Osteoblast (primary cell): Measurements from ENCODE around the gene NQO2. TPM values are rescaled to one million over a fixed set of nuclear protein-coding genes. Genes with fewer than 3 reads are reported as not detected.
A peak's percentile ranks its signal among the peaks of the same experiment; 100 is the strongest.
"Not testable (repeated sequence)": the region's sequence is repeated elsewhere in the genome, so short reads cannot be mapped to it uniquely, and the experiment has no call there.

Source experiments
- DNase-seq: peaks from one replicate; pipeline ENCODE4 v3.0.0; 2011; ENCODE audit warnings: low spot score, mixed read lengths; ENCODE audit not compliant: insufficient read length; ENCODE audit errors: missing footprints
- H2AFZ ChIP-seq: 2 replicates; pipeline ENCODE4 v1.6.0; 2011; ENCODE audit warnings: mild to moderate bottlenecking, low read length
- H3K27ac ChIP-seq: 2 replicates; pipeline ENCODE4 v1.5.1; 2011; ENCODE audit warnings: mild to moderate bottlenecking, low read depth, low read length, moderate library complexity
- H3K27me3 ChIP-seq: 2 replicates; pipeline ENCODE4 v1.6.0; 2012; ENCODE audit warnings: mild to moderate bottlenecking, control low read depth, inconsistent platforms, low read length, moderate library complexity; ENCODE audit not compliant: insufficient read depth
- H3K36me3 ChIP-seq: 2 replicates; pipeline ENCODE4 v1.5.1; 2011; ENCODE audit warnings: mild to moderate bottlenecking, low read length, control low read depth, moderate library complexity; ENCODE audit not compliant: insufficient read depth
- H3K4me1 ChIP-seq: 2 replicates; pipeline ENCODE4 v1.5.1; 2011; ENCODE audit warnings: mild to moderate bottlenecking, low read length, control low read depth, moderate library complexity; ENCODE audit not compliant: insufficient read depth
- H3K4me2 ChIP-seq: 2 replicates; pipeline ENCODE4 v1.6.0; 2011; ENCODE audit warnings: mild to moderate bottlenecking, low read length; ENCODE audit not compliant: insufficient read depth
- H3K4me3 ChIP-seq: fragments of 200-600 bp; sonication (generic); 3 replicates; pipeline ENCODE4 v1.5.1; 2012; ENCODE audit warnings: mild to moderate bottlenecking, low read length, inconsistent platforms; ENCODE audit not compliant: insufficient read depth
- H3K79me2 ChIP-seq: 2 replicates; pipeline ENCODE4 v1.6.0; 2012; ENCODE audit warnings: mild to moderate bottlenecking, low read length, control low read depth, inconsistent platforms; ENCODE audit not compliant: insufficient read depth
- H3K9me3 ChIP-seq: 2 replicates; pipeline ENCODE4 v1.5.1; 2011; ENCODE audit warnings: low read depth, low read length, control low read depth
- H4K20me1 ChIP-seq: 2 replicates; pipeline ENCODE4 v1.6.0; 2012; ENCODE audit warnings: mild to moderate bottlenecking, low read length, control low read depth; ENCODE audit not compliant: insufficient read depth
- CTCF ChIP-seq: IDR thresholded peaks from 2 replicates; pipeline ENCODE4 v1.5.1; 2011; ENCODE audit warnings: mild to moderate bottlenecking, low read depth, low read length, moderate library complexity; ENCODE audit errors: extremely low read depth
- total RNA-seq: library from RNA; depleted of rRNA; stranded (reverse); fragments of >200 nt; gene quantifications from 2 replicates; pipeline ENCODE4 v1.2.3, GENCODE V29; 2012

The NQO2 gene
- total RNA-seq, 1 donor: 45.2 TPM

- Histone ChIP-seq H3K27me3 (no peaks in the 10 kb centered on the region), H3K27ac (no peak overlapping the region), H2AFZ (no peak overlapping the region), H3K4me3 (no peak overlapping the region), H3K4me1 (no peaks in the 10 kb centered on the region), H3K79me2 (peaks cover 7% of the 10 kb centered on the region), H3K4me2 (no peak overlapping the region), H4K20me1 (no peaks in the 10 kb centered on the region), H3K36me3 (peaks cover 12% of the 10 kb centered on the region), H3K9me3 (no peaks in the 10 kb centered on the region)
- no peak for TF ChIP-seq CTCF
- no peak for DNase-seq
Observed at GRCh38 chr6:3017304-3017703, 17.6 kb downstream of the NQO2 start.

- Histone ChIP-seq H3K79me2 (peaks cover 17% of the 10 kb centered on the region), H3K27me3 (no peaks in the 10 kb centered on the region), H3K9me3 (no peaks in the 10 kb centered on the region), H3K4me2 (no peak overlapping the region), H3K27ac (no peak overlapping the region), H3K4me3 (no peak overlapping the region), H4K20me1 (no peaks in the 10 kb centered on the region), H3K4me1 (peaks cover 3% of the 10 kb centered on the region), H2AFZ (no peak overlapping the region), H3K36me3 (peaks cover 8% of the 10 kb centered on the region)
- DNase-seq: no peak
- no peak for TF ChIP-seq CTCF
Observed at GRCh38 chr6:3019065-3019464, 19.4 kb downstream of the NQO2 start.

DNA sequence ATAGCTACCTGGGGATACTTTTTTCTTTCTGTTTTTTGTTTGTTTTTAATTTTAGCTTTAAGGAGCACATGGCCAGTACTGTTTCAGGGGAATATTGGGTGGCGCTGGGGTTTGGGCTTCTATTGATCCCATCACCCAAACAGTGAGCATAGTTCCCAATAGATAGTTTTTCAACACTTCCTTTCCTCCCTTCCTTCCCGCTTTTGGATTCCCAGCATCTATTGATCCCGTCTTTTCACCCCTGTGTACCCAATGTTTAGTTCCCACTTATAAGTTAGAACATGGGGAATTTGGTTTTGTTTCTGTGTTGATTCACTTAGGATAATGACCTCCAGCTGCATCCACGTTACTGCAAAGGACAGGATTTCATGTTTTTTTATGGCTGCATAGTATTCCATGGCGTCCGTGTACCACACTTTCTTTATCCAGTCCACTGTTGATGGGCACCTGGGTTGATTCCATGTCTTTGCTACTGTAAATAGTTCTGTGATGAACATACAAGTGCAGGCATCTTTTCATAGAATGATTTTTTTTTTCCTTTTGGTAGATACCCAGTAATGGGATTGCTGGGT, 20.1 kb downstream of the NQO2 start:
- H3K27me3 ChIP-seq: no peaks in the 10 kb centered on the region
- peaks cover 17% of the 10 kb centered on the region for H3K79me2 ChIP-seq
- peaks cover 8% of the 10 kb centered on the region for H3K36me3 ChIP-seq
- no peak overlapping the region for H3K27ac ChIP-seq
- peaks cover 10% of the 10 kb centered on the region for H3K4me1 ChIP-seq
- DNase-seq: peak; percentile 23
- H3K4me3 ChIP-seq: no peak overlapping the region
- H2AFZ ChIP-seq: no peak overlapping the region
- no peak overlapping the region for H3K4me2 ChIP-seq
- no peaks in the 10 kb centered on the region for H4K20me1 ChIP-seq
- H3K9me3 ChIP-seq: no peaks in the 10 kb centered on the region
- TF ChIP-seq CTCF: no peak

DNA sequence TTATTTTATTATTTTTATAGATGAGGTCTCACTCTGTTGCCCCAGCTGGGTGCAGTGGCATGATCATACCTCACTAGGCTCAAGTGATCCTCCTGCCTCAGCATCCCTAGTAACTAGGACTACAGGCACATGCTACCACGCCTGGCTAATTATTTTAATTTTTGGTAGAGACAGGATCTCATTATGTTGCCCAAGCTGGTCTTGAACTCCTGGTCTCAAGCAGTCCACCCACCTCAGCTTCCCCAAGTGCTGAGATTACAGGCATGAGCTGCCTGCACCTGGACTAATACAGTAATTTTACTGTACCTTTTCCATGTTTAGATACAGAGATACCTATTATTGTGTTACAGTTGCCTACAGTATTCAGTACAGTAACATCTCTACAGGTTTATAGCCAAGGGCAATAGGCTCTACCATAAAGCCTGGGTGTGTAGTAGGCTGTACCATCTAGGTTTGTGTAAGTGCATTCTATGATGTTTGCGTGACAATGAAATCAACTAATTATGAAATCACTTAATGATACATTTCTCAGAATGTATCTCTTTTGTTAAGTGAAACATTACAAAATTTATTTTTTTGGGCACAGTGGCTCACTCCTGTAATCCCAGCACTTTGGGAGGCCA, 21.4 kb downstream of the NQO2 start:
- DNase-seq, H3K36me3 ChIP-seq, H2AFZ ChIP-seq, H3K9me3 ChIP-seq, H4K20me1 ChIP-seq, H3K4me3 ChIP-seq, H3K4me2 ChIP-seq, H3K27me3 ChIP-seq, H3K27ac ChIP-seq: not testable (repeated sequence)
- H3K79me2 ChIP-seq: peaks cover 17% of the 10 kb centered on the region
- H3K4me1 ChIP-seq: peaks cover 13% of the 10 kb centered on the region
